Measurements from ENCODE around the gene CEP63. TPM values are rescaled to one million over a fixed set of nuclear protein-coding genes. Genes with fewer than 3 reads are reported as not detected.

Gene CEP63
- total RNA-seq, 1 experiment from 2014 or later: 19.1 TPM

Other genes starting within 250 kb of the CEP63 start
- gene RYK, start 235.2 kb upstream of the CEP63 start, total RNA-seq (2021; ENCODE audit: unreplicated experiment): 55.2 TPM
- 54.0 TPM for gene AMOTL2, start 111.6 kb upstream of the CEP63 start, total RNA-seq (2021; ENCODE audit: unreplicated experiment)
- gene ANAPC13, start 72 bp upstream of the CEP63 start, total RNA-seq (2021; ENCODE audit: unreplicated experiment): 35.7 TPM
- not detected for gene KY, start 165.0 kb downstream of the CEP63 start, total RNA-seq (2021; ENCODE audit: unreplicated experiment)

Measured in HCT116 (cell line).